GM12878 (cell line): ENCODE measurements around the gene CD40LG. TPM values are rescaled to one million over a fixed set of nuclear protein-coding genes. Genes with fewer than 3 reads are reported as not detected.

Experiments used
- ATAC-seq: fragments of 200-7000 bp; cut with Tn5 transposase; 3 replicates; pipeline ENCODE4 v1.9.1; 2020; ENCODE audit warnings: mild to moderate bottlenecking, moderate library complexity
- BruUV-seq: library from RNA; stranded (reverse); fragments of 400-500 nt; replicated peaks from 2 replicates; lab custom pipeline; 2021; lab: Mats Ljungman, UMichigan
- CTCF ChIA-PET: fragments of 300-600 bp; sonication (Branson Sonifier 250); formaldehyde crosslinking; extraction: SDS; loops from one replicate; lab custom pipeline; 2021; ENCODE audit warnings: inconsistent platforms; lab: Yijun Ruan, JAX
- POLR2A ChIA-PET: fragments of 350-600 bp; formaldehyde crosslinking; extraction: SDS; loops from one replicate; lab custom pipeline; 2021; ENCODE audit warnings: inconsistent platforms; lab: Charles Lee
- RAD21 ChIA-PET: fragments of 300-600 bp; sonication (Branson Sonifier 250); formaldehyde crosslinking; loops from one replicate; lab custom pipeline; 2023; ENCODE audit warnings: antibody characterized with exemption; ENCODE audit not compliant: unreplicated experiment; lab: Charles Lee
- SMC1A ChIA-PET: fragments of 300-600 bp; sonication (Branson Sonifier 250); formaldehyde crosslinking; loops from one replicate; lab custom pipeline; 2023; ENCODE audit not compliant: unreplicated experiment, uncharacterized antibody; lab: Charles Lee
- DNase-seq: peaks from one replicate; pipeline ENCODE4 v3.0.0-alpha.2; 2011; ENCODE audit warnings: low read depth, low spot score
- FAIRE-seq: peaks from 3 replicates; lab custom pipeline; 2011; peaks lifted over from hg19 to GRCh38; lab: Jason Lieb, UNC
- H2AFZ ChIP-seq: 2 replicates; pipeline ENCODE4 v1.6.0; 2011; ENCODE audit warnings: low read depth, low read length, control low read depth; ENCODE audit not compliant: control insufficient read depth
- H3K27ac ChIP-seq: 2 replicates; pipeline ENCODE4 v1.5.1; 2011; ENCODE audit warnings: control low read depth; ENCODE audit not compliant: control insufficient read depth, insufficient read depth
- H3K27me3 ChIP-seq, 2 experiments: replicated peaks in 1 of 2; 2 replicates each; pipeline versions ENCODE4 v1.6.0 to v1.6.1; 2011; ENCODE audit warnings: low read length in 1 of 2; ENCODE audit not compliant: control insufficient read depth in 2 of 2, insufficient read depth in 2 of 2
- H3K36me3 ChIP-seq, 2 experiments: 2 replicates each; pipeline ENCODE4 v1.5.1; 2011; ENCODE audit warnings: low read length in 1 of 2; ENCODE audit not compliant: control insufficient read depth in 2 of 2, insufficient read depth in 2 of 2
- H3K4me1 ChIP-seq: 2 replicates; pipeline ENCODE4 v1.6.1; 2011; ENCODE audit warnings: mild to moderate bottlenecking, low read length, moderate library complexity, mixed read lengths; ENCODE audit not compliant: control insufficient read depth, insufficient read depth
- H3K4me2 ChIP-seq: 2 replicates; pipeline ENCODE4 v1.6.0; 2011; ENCODE audit warnings: control low read depth; ENCODE audit not compliant: control insufficient read depth, insufficient read depth
- H3K4me3 ChIP-seq: fragments of 200-600 bp; sonication (generic); 2 replicates; pipeline ENCODE4 v1.5.1; 2016
- H3K79me2 ChIP-seq: 2 replicates; pipeline ENCODE4 v1.6.0; 2011; ENCODE audit warnings: low read length; ENCODE audit not compliant: control insufficient read depth, insufficient read depth
- H3K9ac ChIP-seq: 2 replicates; pipeline ENCODE4 v1.8.0; 2011; ENCODE audit warnings: low read length, control low read depth, mixed read lengths; ENCODE audit not compliant: control insufficient read depth, insufficient read depth
- H3K9me3 ChIP-seq: replicated peaks from 3 replicates; pipeline ENCODE4 v1.5.1; 2011; ENCODE audit warnings: mild to moderate bottlenecking, low read length; ENCODE audit not compliant: control insufficient read depth, insufficient read depth
- H4K20me1 ChIP-seq: 2 replicates; pipeline ENCODE4 v1.6.0; 2011; ENCODE audit not compliant: control insufficient read depth, insufficient read depth
- CBX5 ChIP-seq: sonication (generic); IDR thresholded peaks from 2 replicates; pipeline ENCODE4 v1.6.1; 2016; ENCODE audit warnings: low read depth, moderate library complexity, mild to moderate bottlenecking, inconsistent platforms
- CHD4 ChIP-seq: fragments of 200-600 bp; sonication (generic); IDR thresholded peaks from 2 replicates; pipeline ENCODE4 v1.6.1; 2016; ENCODE audit warnings: mild to moderate bottlenecking
- FOS ChIP-seq: IDR thresholded peaks from 3 replicates; pipeline ENCODE4 v1.6.1; 2011; ENCODE audit warnings: borderline replicate concordance; ENCODE audit not compliant: insufficient read length; ENCODE audit errors: extremely low read depth
- HDGF ChIP-seq: fragments of 450-650 bp; IDR thresholded peaks from 2 replicates; pipeline ENCODE4 v1.6.1; 2016; ENCODE audit warnings: antibody characterized with exemption
- MYB ChIP-seq: fragments of 150-350 bp; IDR thresholded peaks from 2 replicates; pipeline ENCODE4 v1.6.1; 2014; ENCODE audit warnings: mild to moderate bottlenecking, low read depth, low read length, borderline replicate concordance
- POLR2AphosphoS5 ChIP-seq: IDR thresholded peaks from 2 replicates; pipeline ENCODE4 v1.6.1; 2011; ENCODE audit warnings: mild to moderate bottlenecking, low read length, inconsistent platforms
- SIN3A ChIP-seq: IDR thresholded peaks from 2 replicates; pipeline ENCODE4 v1.6.1; 2012; ENCODE audit warnings: low read depth, low read length, improper control_type of control experiment
- SMARCA5 ChIP-seq: fragments of 450-650 bp; IDR thresholded peaks from 2 replicates; pipeline ENCODE4 v1.6.1; 2017; ENCODE audit warnings: mild to moderate bottlenecking
- WRNIP1 ChIP-seq: IDR thresholded peaks from 2 replicates; pipeline ENCODE4 v1.6.1; 2011; ENCODE audit warnings: low read depth, low read length, improper control_type of control experiment, borderline replicate concordance
- ZBTB33 ChIP-seq: fragments of 450-650 bp; IDR thresholded peaks from 2 replicates; pipeline ENCODE4 v1.6.1; 2017; ENCODE audit warnings: mild to moderate bottlenecking
- ZNF384 ChIP-seq: IDR thresholded peaks from 2 replicates; pipeline ENCODE4 v1.6.1; 2012; ENCODE audit warnings: low read depth, mild to moderate bottlenecking, low read length, improper control_type of control experiment, borderline replicate concordance
- WGBS: methylation state at CpG from one replicate; pipeline ENCODE4 v1.1.6; 2016; ENCODE audit warnings: low lambda C conversion rate; ENCODE audit not compliant: insufficient replicate concordance, insufficient coverage; ENCODE audit errors: missing lambda C conversion rate; 5-methylcytosine and 5-hydroxymethylcytosine counted together
- in situ Hi-C: fragments of 300-500 bp; cut with MboI; formaldehyde crosslinking; loops from 9 replicates; pipeline ENCODE4 v1.14.3; 2018; ENCODE audit warnings: mixed read lengths
- intact Hi-C: fragments of 100-400 bp; cut with micrococcal nuclease; formaldehyde crosslinking; loops from one replicate; pipeline ENCODE4 v1.14.2; 2022; ENCODE audit not compliant: unreplicated experiment
- polyA plus RNA-seq, 11 experiments: library from polyadenylated mRNA; depleted of rRNA in 4 of 11; unstranded in 6 of 11; stranded (reverse) in 5 of 11; fragments of >200 nt; fragmentation: Nextera tagmentation in 4 of 11; fragmentation: Illumina TruSeq in 1 of 11; extraction: Ambion mirVana in 4 of 11; extraction: Trizol in 1 of 11; gene quantifications; 1 replicate in 1 of 11; 2 replicates in 10 of 11; pipeline versions ENCODE4 v1.2.1 to v1.2.3, GENCODE V29; 2011 to 2016; ENCODE audit warnings: inconsistent platforms in 2 of 11, missing spikeins in 2 of 11, low read depth in 1 of 11
- total RNA-seq, 4 experiments: library from RNA; depleted of rRNA in 3 of 4; stranded (reverse); fragments of >200 nt in 3 of 4; fragmentation: Illumina TruSeq in 1 of 4; extraction: Trizol in 1 of 4; gene quantifications; 2 replicates each; pipeline versions ENCODE4 v1.2.1 to v1.2.3, GENCODE V29; 2013 to 2021
- TF ChIP-seq, protein P1 (sequence below): fragments of 450-650 bp; IDR thresholded peaks from 2 replicates; pipeline ENCODE4 v1.6.1; 2018; ENCODE audit warnings: borderline replicate concordance, mild to moderate bottlenecking; ENCODE audit not compliant: partially characterized antibody
- TF ChIP-seq, protein P2 (sequence below): fragments of 450-650 bp; IDR thresholded peaks from 2 replicates; pipeline ENCODE4 v1.6.1; 2017; ENCODE audit warnings: borderline replicate concordance
- TF ChIP-seq, protein P3 (sequence below): fragments of 450-650 bp; IDR thresholded peaks from 2 replicates; pipeline ENCODE4 v1.6.1; 2014; ENCODE audit warnings: mild to moderate bottlenecking

CD40LG gene
- total and polyA plus RNA-seq, 10 of the 15 experiments (the other 5 are each of a cell fraction or from before 2014, with no cell fraction given) = 0.04 to 0.21 (median 0.11) TPM; not detected in 6

DNA sequence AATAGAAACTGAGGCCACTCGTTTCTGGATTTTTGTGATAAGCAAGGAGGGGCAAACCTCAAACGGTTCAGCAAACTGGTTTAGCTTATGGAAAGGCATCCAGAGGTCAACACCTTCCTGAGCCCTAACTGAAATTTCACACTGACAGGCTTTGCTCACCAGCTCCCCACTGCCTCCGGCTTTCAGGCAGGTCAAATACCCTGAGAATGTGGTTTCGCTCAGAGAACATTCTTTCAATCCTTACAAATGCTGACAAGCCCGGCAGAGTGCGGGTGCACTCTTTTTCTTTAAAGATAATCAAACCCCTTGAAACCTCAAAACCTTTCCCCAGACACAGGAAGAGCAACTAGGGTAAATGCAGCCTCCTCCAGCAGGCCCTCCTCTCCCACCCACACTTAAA, 41.5 kb downstream of the CD40LG start:
- Histone ChIP-seq H3K27ac (peak overlapping the region; percentile 53), H3K36me3 (no peaks in the 10 kb centered on the region), H3K4me3 (no peak overlapping the region), H3K4me2 (peak overlapping the region; percentile 42), H3K79me2 (no peaks in the 10 kb centered on the region), H3K9me3 (no peaks in the 10 kb centered on the region), H3K9ac (no peak overlapping the region; the same call in 1 of the 2 replicates), H3K4me1 (peaks cover 30% of the 10 kb centered on the region), H4K20me1 (no peaks in the 10 kb centered on the region), H3K27me3 (no peaks in the 10 kb centered on the region; a peak in 1 of 4 replicates), H2AFZ (no peak overlapping the region)
- DNase-seq (no peak), FAIRE-seq (no peak), ATAC-seq (peak; percentile 35)
- ChIA-PET RAD21 (interaction anchor here (0.7 to 2.6 kb wide), 3 partner anchors 15 to 81 kb away, joined by 3 to 7 read pairs (median 3); no protein-coding TSS in a partner anchor), POLR2A (interaction anchor here (1.5 kb wide), 1 partner anchor 15 kb away, joined by 4 read pairs; no protein-coding TSS in a partner anchor), CTCF (interaction anchor here (0.9 to 1.5 kb wide), 5 partner anchors 15 to 113 kb away, joined by 3 to 4 read pairs (median 3); no protein-coding TSS in a partner anchor), SMC1A (interaction anchor here (0.9 to 2.9 kb wide), 9 partner anchors 15 to 122 kb away, joined by 3 to 11 read pairs (median 4); no protein-coding TSS in a partner anchor)
- intact Hi-C loops = no loop called here
- no TSS peak for BruUV-seq
- in situ Hi-C loops = no loop called here
- WGBS = 27% methylated on average over 6 of the region's 6 CpGs
- TF ChIP-seq, protein P1, sequence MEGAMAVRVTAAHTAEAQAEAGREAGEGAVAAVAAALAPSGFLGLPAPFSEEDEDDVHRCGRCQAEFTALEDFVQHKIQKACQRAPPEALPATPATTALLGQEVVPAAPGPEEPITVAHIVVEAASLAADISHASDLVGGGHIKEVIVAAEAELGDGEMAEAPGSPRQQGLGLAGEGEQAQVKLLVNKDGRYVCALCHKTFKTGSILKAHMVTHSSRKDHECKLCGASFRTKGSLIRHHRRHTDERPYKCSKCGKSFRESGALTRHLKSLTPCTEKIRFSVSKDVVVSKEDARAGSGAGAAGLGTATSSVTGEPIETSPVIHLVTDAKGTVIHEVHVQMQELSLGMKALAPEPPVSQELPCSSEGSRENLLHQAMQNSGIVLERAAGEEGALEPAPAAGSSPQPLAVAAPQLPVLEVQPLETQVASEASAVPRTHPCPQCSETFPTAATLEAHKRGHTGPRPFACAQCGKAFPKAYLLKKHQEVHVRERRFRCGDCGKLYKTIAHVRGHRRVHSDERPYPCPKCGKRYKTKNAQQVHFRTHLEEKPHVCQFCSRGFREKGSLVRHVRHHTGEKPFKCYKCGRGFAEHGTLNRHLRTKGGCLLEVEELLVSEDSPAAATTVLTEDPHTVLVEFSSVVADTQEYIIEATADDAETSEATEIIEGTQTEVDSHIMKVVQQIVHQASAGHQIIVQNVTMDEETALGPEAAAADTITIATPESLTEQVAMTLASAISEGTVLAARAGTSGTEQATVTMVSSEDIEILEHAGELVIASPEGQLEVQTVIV = no peak
- no peak for TF ChIP-seq CHD4
- TF ChIP-seq CBX5 = no peak
- TF ChIP-seq SIN3A = no peak
- no peak for TF ChIP-seq WRNIP1
- TF ChIP-seq, protein P2, sequence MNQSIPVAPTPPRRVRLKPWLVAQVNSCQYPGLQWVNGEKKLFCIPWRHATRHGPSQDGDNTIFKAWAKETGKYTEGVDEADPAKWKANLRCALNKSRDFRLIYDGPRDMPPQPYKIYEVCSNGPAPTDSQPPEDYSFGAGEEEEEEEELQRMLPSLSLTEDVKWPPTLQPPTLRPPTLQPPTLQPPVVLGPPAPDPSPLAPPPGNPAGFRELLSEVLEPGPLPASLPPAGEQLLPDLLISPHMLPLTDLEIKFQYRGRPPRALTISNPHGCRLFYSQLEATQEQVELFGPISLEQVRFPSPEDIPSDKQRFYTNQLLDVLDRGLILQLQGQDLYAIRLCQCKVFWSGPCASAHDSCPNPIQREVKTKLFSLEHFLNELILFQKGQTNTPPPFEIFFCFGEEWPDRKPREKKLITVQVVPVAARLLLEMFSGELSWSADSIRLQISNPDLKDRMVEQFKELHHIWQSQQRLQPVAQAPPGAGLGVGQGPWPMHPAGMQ = no peak
- TF ChIP-seq POLR2AphosphoS5 = no peak
- no peak for TF ChIP-seq SMARCA5
- TF ChIP-seq HDGF = no peak
- TF ChIP-seq MYB = no peak
- no peak for TF ChIP-seq ZNF384
- TF ChIP-seq, protein P3, sequence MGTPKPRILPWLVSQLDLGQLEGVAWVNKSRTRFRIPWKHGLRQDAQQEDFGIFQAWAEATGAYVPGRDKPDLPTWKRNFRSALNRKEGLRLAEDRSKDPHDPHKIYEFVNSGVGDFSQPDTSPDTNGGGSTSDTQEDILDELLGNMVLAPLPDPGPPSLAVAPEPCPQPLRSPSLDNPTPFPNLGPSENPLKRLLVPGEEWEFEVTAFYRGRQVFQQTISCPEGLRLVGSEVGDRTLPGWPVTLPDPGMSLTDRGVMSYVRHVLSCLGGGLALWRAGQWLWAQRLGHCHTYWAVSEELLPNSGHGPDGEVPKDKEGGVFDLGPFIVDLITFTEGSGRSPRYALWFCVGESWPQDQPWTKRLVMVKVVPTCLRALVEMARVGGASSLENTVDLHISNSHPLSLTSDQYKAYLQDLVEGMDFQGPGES = no peak
- no peak for TF ChIP-seq FOS
- no peak for TF ChIP-seq ZBTB33
